Stimulated activated CD8-positive, alpha-beta memory T cell treated with anti-CD3 and anti-CD28 coated beads, Interleukin-7, amount 100 ng/mL, for 48 hours (primary cell): Measurements from ENCODE around the gene GOT1.

Experiments used
- DNase-seq, 2 donors: peaks; one replicate each; pipeline ENCODE4 v3.0.0-alpha.2; 2020; ENCODE audit warnings: low read depth in 1 of 2; ENCODE audit errors: extremely low read depth in 1 of 2

GOT1 gene

DNA sequence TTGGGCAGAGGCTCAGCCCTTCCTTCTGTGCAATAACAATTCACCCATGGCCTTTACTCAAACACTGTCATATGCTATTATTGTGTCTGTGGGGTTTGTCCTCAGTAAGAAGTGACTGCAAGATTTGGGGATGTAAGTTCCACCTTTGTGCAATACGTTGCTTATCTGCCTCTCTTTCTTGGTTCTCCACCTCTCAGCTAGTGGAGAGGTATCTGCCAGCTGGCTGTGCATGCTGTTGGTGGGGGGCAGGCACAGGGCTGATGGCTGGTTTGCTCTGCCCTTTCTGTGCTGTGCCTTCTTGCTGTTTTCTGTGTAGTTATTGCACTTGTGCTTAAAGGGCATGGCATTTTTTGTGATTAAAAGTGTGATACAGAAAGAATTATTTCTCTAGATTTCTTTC lies 65.1 kb downstream of the GOT1 start:
- DNase-seq, result no peak

DNA sequence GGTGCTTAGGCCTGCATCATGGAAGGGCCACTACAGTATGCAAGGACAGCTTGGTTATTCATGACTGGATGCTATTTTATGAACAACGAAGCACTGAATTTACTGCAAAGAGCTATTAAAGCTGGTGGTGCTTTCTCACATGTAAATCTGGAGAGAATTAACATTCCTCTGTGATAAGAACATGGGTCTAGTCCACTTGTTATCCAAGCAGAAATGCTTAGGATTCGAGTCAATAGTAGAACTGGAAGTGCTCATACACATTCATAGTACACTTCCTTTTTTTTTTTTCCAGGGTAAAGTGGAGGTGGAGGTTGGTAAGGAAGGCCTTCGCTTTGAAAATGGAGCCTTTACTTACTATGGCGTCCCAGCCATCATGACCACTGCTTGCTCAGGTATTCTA lies 66.3 kb downstream of the GOT1 start:
- DNase-seq, result no peak

DNA sequence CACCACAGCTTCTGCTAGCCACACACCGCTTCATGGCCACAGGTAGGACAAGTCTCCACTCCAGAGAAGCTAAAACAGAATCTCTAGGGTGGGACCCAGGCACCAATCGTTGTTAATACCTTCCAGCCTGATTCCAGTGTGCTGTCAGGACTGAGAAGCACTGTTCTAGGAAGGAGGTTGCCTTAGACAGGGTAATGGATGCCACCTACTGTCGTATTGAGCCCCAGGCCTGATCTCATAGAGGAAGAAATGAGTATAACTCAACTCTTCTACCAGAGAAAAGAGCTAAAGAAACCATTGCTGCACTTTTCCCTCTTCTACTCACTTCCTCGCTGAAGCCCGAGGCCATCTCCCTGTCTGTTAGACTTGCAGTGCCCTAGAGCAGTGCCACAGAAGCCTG lies 69.5 kb downstream of the GOT1 start:
- no peak for DNase-seq

DNA sequence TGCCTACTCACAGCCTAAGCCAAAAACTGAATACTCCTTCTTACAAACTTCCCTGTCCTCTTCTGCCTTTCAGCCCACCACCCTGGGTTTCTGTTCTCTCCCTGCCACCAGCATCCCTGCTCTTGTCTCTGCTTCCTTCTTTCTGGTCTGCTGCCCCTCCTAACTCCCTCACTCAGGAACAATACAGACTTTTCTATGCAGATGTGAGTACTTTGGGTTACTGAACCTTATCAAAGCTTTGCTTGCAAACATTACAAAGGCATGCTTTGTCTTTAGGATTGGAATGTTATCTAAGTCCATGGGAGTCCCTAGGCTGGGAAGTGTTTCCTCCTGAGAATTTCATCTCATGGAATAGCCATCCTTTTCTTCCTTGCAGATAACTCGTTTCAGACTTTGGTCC lies 72.3 kb downstream of the GOT1 start:
- no peak for DNase-seq

DNA sequence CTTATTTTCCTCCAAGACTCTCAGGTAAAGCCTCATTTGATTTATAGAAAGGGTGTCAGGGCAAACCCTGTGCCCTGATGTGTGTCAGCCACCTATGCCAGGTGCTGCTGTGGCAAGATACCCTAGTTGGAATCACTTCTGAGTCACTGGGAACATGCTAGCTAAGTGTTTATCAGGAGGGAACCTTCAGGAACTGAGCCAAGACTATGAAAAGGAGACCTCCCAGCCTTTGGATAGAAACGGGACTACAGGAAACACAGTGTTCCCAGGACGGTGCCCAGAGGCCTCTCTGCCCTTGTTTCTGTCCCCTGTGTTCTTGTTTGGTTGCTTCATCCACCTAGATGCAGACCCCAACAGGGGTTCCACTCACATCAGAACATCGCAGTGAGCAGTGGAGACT lies 72.7 kb downstream of the GOT1 start:
- DNase-seq, result no peak

DNA sequence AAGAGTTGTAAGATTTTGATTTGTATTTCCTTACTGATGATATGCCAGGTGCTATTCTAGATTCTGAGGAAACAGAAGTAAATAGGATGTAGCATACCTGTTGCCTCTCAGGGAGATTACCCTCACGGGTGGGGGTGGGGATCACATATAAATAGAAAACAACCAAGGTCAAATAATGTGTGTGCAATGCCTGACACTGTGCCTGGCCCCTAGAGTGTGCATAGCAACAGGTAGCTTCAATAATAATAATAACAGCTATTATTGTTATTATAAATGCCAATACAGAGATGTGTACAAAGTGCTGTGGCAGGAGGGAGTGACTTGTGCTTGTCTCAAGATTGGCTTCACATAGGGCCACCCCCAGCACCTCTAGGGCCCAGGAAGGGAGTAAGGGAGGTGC lies 77.2 kb downstream of the GOT1 start:
- DNase-seq, result no peak

DNA sequence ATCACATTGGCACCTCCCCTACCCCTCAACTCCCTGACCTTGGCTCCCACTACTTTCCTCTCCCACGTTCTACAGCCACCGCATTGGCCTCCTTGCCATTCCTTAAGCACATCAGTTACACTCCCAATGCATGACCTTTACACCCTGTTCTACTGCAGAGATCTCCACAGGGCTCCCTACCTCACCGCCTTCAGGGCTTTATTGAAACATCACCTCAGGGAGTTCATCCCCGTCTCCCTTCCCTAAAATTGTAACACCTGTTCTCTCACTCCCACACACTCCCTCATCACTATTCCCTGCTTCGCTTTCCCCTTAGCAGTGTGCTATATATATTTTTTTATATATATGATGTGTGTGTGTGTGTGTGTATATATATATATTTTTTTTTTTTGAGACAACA lies 82.8 kb downstream of the GOT1 start:
- no peak for DNase-seq
